ENCODE results near the gene EPN3. TPM values are rescaled to one million over a fixed set of nuclear protein-coding genes. Genes with fewer than 3 reads are reported as not detected.
A peak's percentile ranks its signal among the peaks of the same experiment; 100 is the strongest.

The EPN3 gene
- total RNA-seq, result 100 to 1,000 TPM in 3 of 4 donors, 10 to 100 TPM in 1; 99.2 to 174 (median 115) TPM

DNA sequence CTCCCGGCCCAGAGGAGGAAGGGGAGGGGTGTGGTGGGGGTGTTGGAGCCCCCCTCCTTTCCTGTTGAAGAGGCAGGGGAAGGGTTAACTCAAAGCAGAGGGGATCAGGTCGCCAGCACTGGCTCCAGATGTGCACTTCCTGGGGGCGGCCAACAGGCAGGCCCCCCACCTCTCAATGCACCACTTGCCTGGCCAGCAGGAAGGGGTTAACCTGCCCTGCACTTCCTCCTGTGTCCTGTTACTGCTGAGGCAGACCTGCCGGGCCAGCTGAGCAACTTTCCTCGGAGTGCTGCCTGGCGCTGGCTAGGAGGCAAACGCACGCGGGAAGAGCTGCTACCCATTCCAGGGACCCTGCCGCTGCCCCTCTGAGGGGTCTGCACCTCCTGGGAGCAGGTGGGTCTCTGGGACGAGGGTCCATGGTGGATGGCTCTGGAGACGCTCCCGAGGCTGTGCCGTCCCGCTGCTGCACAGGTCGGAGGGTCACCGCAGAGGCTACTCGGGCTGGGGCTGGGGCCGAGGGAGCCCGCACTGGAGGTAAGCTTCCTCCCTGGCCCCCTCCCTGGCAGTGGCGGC, at the start of gene EPN3:
Gene EPN3, plus strand, starts transcription at position 284 of the 573 bp plus-strand sequence. CDS start 3,822 bp downstream, outside the sequence.
- intact Hi-C loops (cut with DNase I; ENCODE audit: low total_unique reads), result loop anchor here (10.0 kb wide), 1 partner anchor 48 kb away; no protein-coding TSS in a partner anchor
- peak; percentile 58 to 90 for DNase-seq (ENCODE audit: low spot score in 2 of 2)

DNA sequence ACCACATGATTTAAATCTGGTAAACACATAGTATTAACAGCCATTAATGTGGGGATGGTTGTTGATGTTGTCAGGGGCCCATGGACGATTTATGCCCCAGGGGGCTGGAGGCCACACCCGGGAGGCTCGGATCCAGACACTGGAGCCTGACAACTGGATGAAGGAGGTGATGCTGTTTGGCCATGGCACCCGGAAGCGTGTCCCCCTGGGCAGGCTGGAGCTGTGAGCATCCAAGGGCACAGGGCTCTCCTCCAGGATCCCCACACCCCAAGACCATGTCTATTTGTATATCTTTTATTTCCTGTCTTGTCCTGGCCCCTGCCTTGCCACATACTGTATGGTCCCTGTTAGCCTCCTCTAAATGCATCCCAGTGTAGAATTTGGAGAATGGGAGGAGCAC, 49.3 kb upstream of the EPN3 start:
- intact Hi-C loops (cut with DNase I; ENCODE audit: low total_unique reads), result loop anchor here (5.0 to 10.0 kb wide), 3 partner anchors 52 to 214 kb away; partner anchors contain the start of gene EPN3
- WGBS, 2 donors, result 60 to 63% methylated on average over 5 of the region's 5 CpGs
- no peak for DNase-seq (ENCODE audit: low spot score in 2 of 2)
- H3K4me3 ChIP-seq (ENCODE audit: low read depth, poor library complexity, severe bottlenecking), result no peak overlapping the region
- no peak for TF ChIP-seq POLR2A (IDR thresholded peaks at IDR 0.05)
- TF ChIP-seq, protein P1, sequence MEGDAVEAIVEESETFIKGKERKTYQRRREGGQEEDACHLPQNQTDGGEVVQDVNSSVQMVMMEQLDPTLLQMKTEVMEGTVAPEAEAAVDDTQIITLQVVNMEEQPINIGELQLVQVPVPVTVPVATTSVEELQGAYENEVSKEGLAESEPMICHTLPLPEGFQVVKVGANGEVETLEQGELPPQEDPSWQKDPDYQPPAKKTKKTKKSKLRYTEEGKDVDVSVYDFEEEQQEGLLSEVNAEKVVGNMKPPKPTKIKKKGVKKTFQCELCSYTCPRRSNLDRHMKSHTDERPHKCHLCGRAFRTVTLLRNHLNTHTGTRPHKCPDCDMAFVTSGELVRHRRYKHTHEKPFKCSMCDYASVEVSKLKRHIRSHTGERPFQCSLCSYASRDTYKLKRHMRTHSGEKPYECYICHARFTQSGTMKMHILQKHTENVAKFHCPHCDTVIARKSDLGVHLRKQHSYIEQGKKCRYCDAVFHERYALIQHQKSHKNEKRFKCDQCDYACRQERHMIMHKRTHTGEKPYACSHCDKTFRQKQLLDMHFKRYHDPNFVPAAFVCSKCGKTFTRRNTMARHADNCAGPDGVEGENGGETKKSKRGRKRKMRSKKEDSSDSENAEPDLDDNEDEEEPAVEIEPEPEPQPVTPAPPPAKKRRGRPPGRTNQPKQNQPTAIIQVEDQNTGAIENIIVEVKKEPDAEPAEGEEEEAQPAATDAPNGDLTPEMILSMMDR (IDR thresholded peaks at IDR 0.05), result no peak

More for the DNA sequence above, at the start of gene EPN3:
- H3K4me3 ChIP-seq (ENCODE audit: low read depth, poor library complexity, severe bottlenecking), result peak within 1 kb of the TSS; percentile 41
- TF ChIP-seq POLR2A (IDR thresholded peaks at IDR 0.05), result no peak
- TF ChIP-seq, protein P1 (IDR thresholded peaks at IDR 0.05), result no peak
- WGBS, 2 donors, result 1% methylated on average over 14 to 20 of the region's 21 CpGs

DNA sequence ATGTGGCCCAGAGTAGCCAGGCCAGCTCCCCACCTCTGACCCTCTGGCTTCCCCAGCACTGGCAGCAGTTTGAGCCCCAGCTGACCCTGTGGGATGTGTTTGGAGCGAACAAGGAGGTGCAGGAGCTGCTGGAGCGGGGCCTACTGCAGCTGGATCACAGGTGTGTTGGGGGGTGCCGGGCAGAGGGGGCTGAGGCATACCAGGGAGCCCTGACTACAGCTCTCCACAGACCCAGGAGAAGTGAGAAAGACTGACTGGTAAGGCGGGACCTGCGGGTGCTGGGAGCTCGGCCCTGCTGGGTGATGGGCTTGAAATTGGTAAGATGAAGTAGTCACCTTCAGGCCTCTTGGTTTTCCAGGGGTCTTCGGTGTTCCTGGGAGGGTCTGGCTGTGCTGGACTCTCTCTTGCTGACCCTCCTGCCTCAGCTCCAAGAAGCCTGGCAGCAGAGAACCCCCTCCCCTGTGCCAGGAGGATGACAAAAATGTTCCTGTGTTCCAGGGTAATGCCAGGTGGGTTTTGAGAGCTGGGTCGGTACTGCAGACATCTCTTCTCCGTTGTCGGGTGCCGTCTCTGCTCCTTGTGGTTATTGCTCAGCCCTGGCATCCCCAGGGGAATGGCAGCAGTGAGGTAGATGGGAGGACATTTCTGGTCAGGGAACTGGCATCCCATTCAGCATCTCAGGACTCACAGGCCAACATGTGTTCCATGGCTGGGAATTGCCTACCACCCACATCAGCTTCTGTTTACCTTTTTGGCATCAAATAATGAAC, 48.0 kb upstream of the EPN3 start:
- TF ChIP-seq POLR2A (IDR thresholded peaks at IDR 0.05), result no peak
- TF ChIP-seq, protein P1 (IDR thresholded peaks at IDR 0.05), result no peak
- intact Hi-C loops (cut with DNase I; ENCODE audit: low total_unique reads), result loop anchor here (5.0 to 10.0 kb wide), 3 partner anchors 50 to 213 kb away; partner anchors contain the start of gene EPN3
- WGBS, 2 donors, result 93% methylated on average over 11 of the region's 11 CpGs
- DNase-seq (ENCODE audit: low spot score in 2 of 2), result no peak
- H3K4me3 ChIP-seq (ENCODE audit: low read depth, poor library complexity, severe bottlenecking), result no peak overlapping the region

DNA sequence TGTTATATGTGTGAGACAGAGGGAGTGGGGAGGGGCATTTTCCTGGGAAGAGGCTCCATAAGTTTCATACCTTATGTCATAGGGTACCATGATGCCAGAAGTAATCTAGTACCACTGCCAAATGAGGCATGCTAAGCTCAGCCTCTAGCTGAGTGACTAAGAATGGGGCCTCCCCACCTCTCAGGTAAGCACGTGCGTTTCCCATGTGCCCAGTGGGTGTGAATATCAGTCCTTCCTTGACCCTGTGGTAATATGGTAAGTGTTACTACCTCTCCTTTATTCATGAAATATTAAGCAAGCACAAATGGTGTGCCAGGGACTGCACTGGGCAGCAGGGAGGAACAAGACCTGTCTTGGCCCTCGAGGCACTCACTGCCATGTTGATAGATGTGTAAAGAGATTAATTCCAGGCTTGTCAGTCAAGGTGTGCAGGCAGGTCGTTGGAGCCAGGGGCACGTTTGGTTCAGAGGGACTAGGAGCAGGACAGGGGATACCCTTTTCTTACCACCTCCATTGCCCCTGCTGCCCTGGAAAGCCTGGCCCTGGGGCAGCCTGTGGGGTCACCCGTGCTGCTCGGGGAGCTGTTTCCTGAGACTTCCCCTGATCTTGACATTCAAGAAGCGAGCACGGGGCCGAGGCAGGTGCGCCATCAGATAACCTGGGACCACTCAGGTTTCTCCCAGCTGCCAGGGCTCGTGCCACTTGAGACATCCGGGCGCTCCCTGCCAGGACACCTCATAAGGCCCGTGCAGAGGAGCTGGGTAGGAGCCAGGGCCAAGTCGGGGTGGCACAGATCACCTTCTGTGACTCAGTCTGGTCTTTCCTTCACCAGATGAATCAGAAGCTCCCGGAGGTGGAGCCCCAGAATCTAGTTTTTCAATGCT, 45.1 kb upstream of the EPN3 start:
- intact Hi-C loops (cut with DNase I; ENCODE audit: low total_unique reads), result loop anchor here (10.0 kb wide), 2 partner anchors 47 to 137 kb away; partner anchors contain the start of gene EPN3
- TF ChIP-seq, protein P1 (IDR thresholded peaks at IDR 0.05), result no peak
- no peak for TF ChIP-seq POLR2A (IDR thresholded peaks at IDR 0.05)
- WGBS, 2 donors, result 44 to 50% methylated on average over 16 to 17 of the region's 17 CpGs
- peak in 1 of 2 donors; percentile 62 for DNase-seq (ENCODE audit: low spot score in 2 of 2)
- no peak overlapping the region for H3K4me3 ChIP-seq (ENCODE audit: low read depth, poor library complexity, severe bottlenecking)

DNA sequence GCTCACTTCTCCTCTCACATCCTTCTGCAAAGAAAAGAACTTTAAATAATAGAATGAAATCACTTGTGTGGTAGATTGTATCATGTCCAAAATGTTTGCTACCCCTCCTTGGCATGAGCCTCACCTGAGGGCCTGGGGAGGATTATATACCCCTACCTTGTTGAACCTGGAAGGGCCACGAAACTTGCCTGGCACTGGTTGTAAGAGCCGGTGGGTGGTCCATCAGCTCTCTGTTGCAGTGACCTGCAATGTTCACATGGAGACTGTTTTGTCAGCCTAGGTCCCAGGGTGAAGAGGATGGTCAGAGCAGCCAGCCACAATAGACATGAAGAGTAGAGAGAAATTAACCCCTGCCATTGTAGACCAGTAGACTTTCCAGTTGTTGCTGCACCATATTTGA, 43.7 kb upstream of the EPN3 start:
- no peak for DNase-seq (ENCODE audit: low spot score in 2 of 2)
- intact Hi-C loops (cut with DNase I; ENCODE audit: low total_unique reads), result loop anchor here (10.0 kb wide), 2 partner anchors 46 to 136 kb away; partner anchors contain the start of gene EPN3
- no peak overlapping the region for H3K4me3 ChIP-seq (ENCODE audit: low read depth, poor library complexity, severe bottlenecking)
- TF ChIP-seq, protein P1 (IDR thresholded peaks at IDR 0.05), result no peak
- TF ChIP-seq POLR2A (IDR thresholded peaks at IDR 0.05), result no peak
- WGBS, 2 donors, result 88 to 96% methylated on average over 2 of the region's 2 CpGs

Data from lower leg skin (tissue), 4 donors.